HG03521 (cell line): ENCODE results near the gene ZMYM3.

Experiments used
- ATAC-seq: cut with Tn5 transposase; IDR thresholded peaks from one replicate; pipeline ENCODE4 v1.9.1; 2021; ENCODE audit warnings: mild to moderate bottlenecking, moderate library complexity; ENCODE audit not compliant: unreplicated experiment

Gene ZMYM3

GRCh38 chrX:71253253-71254091, 468 bp downstream of the ZMYM3 start:
- no peak for ATAC-seq

GRCh38 chrX:71252221-71252620, 1.7 kb downstream of the ZMYM3 start:
- ATAC-seq, result no peak

GRCh38 chrX:71251466-71251973, 2.4 kb downstream of the ZMYM3 start:
- ATAC-seq, result no peak

- no peak for ATAC-seq
Observed at GRCh38 chrX:71250841-71251240, 3.1 kb downstream of the ZMYM3 start.

GRCh38 chrX:71245159-71245558, 8.8 kb downstream of the ZMYM3 start:
- ATAC-seq, result no peak

- no peak for ATAC-seq
Observed at GRCh38 chrX:71244359-71245128, 9.4 kb downstream of the ZMYM3 start.

GRCh38 chrX:71241301-71241700, 12.6 kb downstream of the ZMYM3 start:
- no peak for ATAC-seq

GRCh38 chrX:71239781-71240180, 14.2 kb downstream of the ZMYM3 start:
- no peak for ATAC-seq

GRCh38 chrX:71236836-71237235, 17.1 kb downstream of the ZMYM3 start:
- no peak for ATAC-seq

GRCh38 chrX:71235482-71235881, 18.5 kb downstream of the ZMYM3 start:
- no peak for ATAC-seq

GRCh38 chrX:71228063-71228642, 25.8 kb downstream of the ZMYM3 start:
- no peak for ATAC-seq

GRCh38 chrX:71227370-71228062, 26.4 kb downstream of the ZMYM3 start:
- ATAC-seq, result no peak

GRCh38 chrX:71225676-71226075, 28.3 kb downstream of the ZMYM3 start:
- no peak for ATAC-seq

GRCh38 chrX:71225009-71225408, 28.9 kb downstream of the ZMYM3 start:
- no peak for ATAC-seq

GRCh38 chrX:71224098-71224708, 29.7 kb downstream of the ZMYM3 start:
- ATAC-seq, result no peak

- no peak for ATAC-seq
Observed at GRCh38 chrX:71222929-71223328, 31.0 kb downstream of the ZMYM3 start, which contains the start of gene GJB1. Gene GJB1, plus strand, starts transcription at chrX:71223224. Its CDS starts 484 bp downstream, at chrX:71223708.

GRCh38 chrX:71221145-71221544, 32.8 kb downstream of the ZMYM3 start:
- no peak for ATAC-seq

- no peak for ATAC-seq
Observed at GRCh38 chrX:71217298-71217697, 36.6 kb downstream of the ZMYM3 start.

GRCh38 chrX:71216485-71216884, 37.5 kb downstream of the ZMYM3 start:
- ATAC-seq, result no peak

GRCh38 chrX:71215338-71215912, 38.5 kb downstream of the ZMYM3 start:
- ATAC-seq, result no peak
